CD14-positive monocyte (primary cell): ENCODE measurements around the gene PRRC2B. TPM values are rescaled to one million over a fixed set of nuclear protein-coding genes. Genes with fewer than 3 reads are reported as not detected.

ENCODE experiments used
- DNase-seq, 3 donors: peaks; one replicate each; pipeline ENCODE4 v3.0.0-alpha.2; 2011 to 2022
- H2AFZ ChIP-seq: 2 replicates; pipeline ENCODE4 v1.6.0; 2012; ENCODE audit warnings: mild to moderate bottlenecking, low read depth, low read length, inconsistent platforms; ENCODE audit not compliant: insufficient read depth, poor library complexity, severe bottlenecking
- H3K27ac ChIP-seq, 2 donors: 1 replicate in 1 of 2; 2 replicates in 1 of 2; pipeline ENCODE4 v1.5.1; 2012 to 2013; ENCODE audit warnings: low read length in 2 of 2, control low read depth in 1 of 2, inconsistent platforms in 1 of 2, low read depth in 1 of 2, mild to moderate bottlenecking in 1 of 2
- H3K27me3 ChIP-seq, 2 donors: one replicate each; pipeline versions ENCODE4 v1.6.0 to v1.6.1; 2011 to 2013; ENCODE audit warnings: low read length in 2 of 2; ENCODE audit not compliant: control insufficient read depth in 2 of 2, insufficient read depth in 2 of 2
- H3K36me3 ChIP-seq, 2 donors: replicated peaks in 1 of 2; 1 replicate in 1 of 2; 2 replicates in 1 of 2; pipeline versions ENCODE4 v1.5.1 to v1.6.1; 2012 to 2013; ENCODE audit warnings: low read length in 2 of 2, control low read depth in 1 of 2, inconsistent platforms in 1 of 2, mild to moderate bottlenecking in 1 of 2; ENCODE audit not compliant: insufficient read depth in 2 of 2, control insufficient read depth in 1 of 2
- H3K4me1 ChIP-seq, 2 donors: 1 replicate in 1 of 2; 2 replicates in 1 of 2; pipeline versions ENCODE4 v1.5.1 to v1.6.1; 2012 to 2013; ENCODE audit warnings: low read length in 2 of 2, control low read depth in 1 of 2, inconsistent platforms in 1 of 2, mild to moderate bottlenecking in 1 of 2, moderate library complexity in 1 of 2; ENCODE audit not compliant: insufficient read depth in 2 of 2, control insufficient read depth in 1 of 2
- H3K4me2 ChIP-seq: replicated peaks from 2 replicates; pipeline ENCODE3; 2012; ENCODE audit warnings: low read length, moderate library complexity, mild to moderate bottlenecking; ENCODE audit not compliant: poor library complexity, severe bottlenecking; ENCODE audit errors: extremely low read depth
- H3K4me3 ChIP-seq, 3 experiments: fragments of 200-600 bp in 1 of 3; sonication (generic) in 1 of 3; replicated peaks in 1 of 3; 1 replicate in 2 of 3; 2 replicates in 1 of 3; pipeline ENCODE4 v1.5.1; 2011 to 2013; ENCODE audit warnings: low read length in 3 of 3, mild to moderate bottlenecking in 3 of 3, control low read depth in 2 of 3, low read depth in 2 of 3, inconsistent platforms in 1 of 3, moderate library complexity in 1 of 3
- H3K79me2 ChIP-seq: 2 replicates; pipeline ENCODE4 v1.6.0; 2012; ENCODE audit warnings: mild to moderate bottlenecking, control low read depth, inconsistent platforms, low read length, moderate library complexity; ENCODE audit not compliant: insufficient read depth
- H3K9ac ChIP-seq: 2 replicates; pipeline ENCODE4 v1.6.0; 2017; ENCODE audit warnings: low read length, mild to moderate bottlenecking; ENCODE audit not compliant: insufficient read depth, poor library complexity, severe bottlenecking
- H3K9me3 ChIP-seq, 2 donors: replicated peaks in 1 of 2; 1 replicate in 1 of 2; 2 replicates in 1 of 2; pipeline versions ENCODE4 v1.5.1 to v1.6.1; 2012 to 2013; ENCODE audit warnings: low read length in 2 of 2, control low read depth in 1 of 2; ENCODE audit not compliant: control insufficient read depth in 1 of 2, insufficient read depth in 1 of 2
- H4K20me1 ChIP-seq: 2 replicates; pipeline ENCODE4 v1.6.0; 2012; ENCODE audit warnings: mild to moderate bottlenecking, low read length, control low read depth, moderate library complexity; ENCODE audit not compliant: insufficient read depth
- H3K27ac Mint-ChIP-seq, 7 donors: one replicate each; pipeline ENCODE4 v1.8.0; 2020; ENCODE audit warnings: mild to moderate bottlenecking in 7 of 7, mixed read lengths in 7 of 7, moderate library complexity in 6 of 7, inconsistent platforms in 2 of 7
- H3K27me3 Mint-ChIP-seq, 3 donors: one replicate each; pipeline ENCODE4 v1.8.0; 2021 to 2022; ENCODE audit warnings: low read depth in 3 of 3, mild to moderate bottlenecking in 3 of 3, mixed read lengths in 3 of 3, moderate library complexity in 3 of 3, inconsistent platforms in 1 of 3
- H3K36me3 Mint-ChIP-seq, 2 donors: one replicate each; pipeline ENCODE4 v1.8.0; 2020; ENCODE audit warnings: mixed read lengths in 2 of 2, inconsistent platforms in 1 of 2, mild to moderate bottlenecking in 1 of 2
- H3K4me1 Mint-ChIP-seq: one replicate; pipeline ENCODE4 v1.8.0; 2020; ENCODE audit warnings: mild to moderate bottlenecking, mixed read lengths
- H3K4me3 Mint-ChIP-seq, 2 donors: one replicate each; pipeline ENCODE4 v1.8.0; 2020; ENCODE audit warnings: mild to moderate bottlenecking in 2 of 2, mixed read lengths in 2 of 2, moderate library complexity in 1 of 2
- H3K9me3 Mint-ChIP-seq, 7 donors: one replicate each; pipeline ENCODE4 v1.8.0; 2020 to 2022; ENCODE audit warnings: mixed read lengths in 7 of 7, mild to moderate bottlenecking in 6 of 7, moderate library complexity in 6 of 7, inconsistent platforms in 2 of 7
- CTCF ChIP-seq: fragments of 200-600 bp; IDR thresholded peaks from one replicate; pipeline ENCODE4 v1.8.0; 2022; ENCODE audit warnings: antibody characterized with exemption, mild to moderate bottlenecking
- WGBS: methylation state at CpG from one replicate; pipeline ENCODE4 v1.1.5; 2013; ENCODE audit warnings: missing lambda C conversion rate; ENCODE audit not compliant: insufficient coverage; 5-methylcytosine and 5-hydroxymethylcytosine counted together
- intact Hi-C, 2 donors: fragments of 100-400 bp; cut with micrococcal nuclease; formaldehyde crosslinking; loops; one replicate each; pipeline versions ENCODE4 v1.15.0 to v1.15.1; 2023
- polyA plus RNA-seq, 3 donors: library from polyadenylated mRNA; depleted of rRNA in 1 of 3; unstranded in 2 of 3; stranded (reverse) in 1 of 3; fragments of 300-500 nt in 2 of 3; fragments of >200 nt in 1 of 3; fragmentation: Illumina TruSeq in 2 of 3; gene quantifications; 1 replicate in 2 of 3; 2 replicates in 1 of 3; pipeline ENCODE4 v1.2.3, GENCODE V29; 2012 to 2021

The PRRC2B gene
- polyA plus RNA-seq, 3 donors, result 2.8 to 36.2 (median 8.6) TPM

GRCh38 chr9:131543141-131543540 lies 149.3 kb downstream of the PRRC2B start:
- Histone ChIP-seq H3K4me2 (no peak overlapping the region), H3K4me1 (no peaks in the 10 kb centered on the region), H4K20me1 (no peaks in the 10 kb centered on the region), H3K9me3 (peaks cover 39 to 45% of the 10 kb centered on the region in 2 donors), H3K4me3 (no peak overlapping the region), H3K27me3 (peaks cover 27 to 51% of the 10 kb centered on the region in 2 donors), H3K27ac (no peak overlapping the region), H3K9ac (no peak overlapping the region), H2AFZ (no peak overlapping the region), H3K79me2 (no peaks in the 10 kb centered on the region), H3K36me3 (no peaks in the 10 kb centered on the region)
- peaks cover 52 to 59% (median 54%) of the 10 kb centered on the region in 3 donors for H3K27me3 Mint-ChIP-seq
- DNase-seq, result no peak
- TF ChIP-seq CTCF, result no peak
- intact Hi-C loops, result no loop called here
- H3K36me3 Mint-ChIP-seq, result peaks cover 10 to 16% of the 10 kb centered on the region in 2 donors
- H3K9me3 Mint-ChIP-seq, result peaks cover 13 to 55% (median 44%) of the 10 kb centered on the region in 7 donors
- H3K4me3 Mint-ChIP-seq, result peak overlapping the region in 1 of 2 donors; percentile 46
- H3K4me1 Mint-ChIP-seq, result peaks cover 6% of the 10 kb centered on the region
- no peak overlapping the region for H3K27ac Mint-ChIP-seq
- no CpG with 5 or more reads among the region's 6 CpGs for WGBS

GRCh38 chr9:131545003-131545785 lies 151.3 kb downstream of the PRRC2B start, which contains the start of gene PRRT1B:
Gene PRRT1B (plus strand): TSS chr9:131545523. CDS start chr9:131545616, 93 bp downstream.
- Histone ChIP-seq H3K27me3 (peaks cover 30 to 55% of the 10 kb centered on the region in 2 donors), H3K9ac (no peak within 1 kb of the TSS), H3K36me3 (no peaks in the 10 kb centered on the region), H3K4me2 (no peak within 1 kb of the TSS), H3K79me2 (no peaks in the 10 kb centered on the region), H2AFZ (no peak within 1 kb of the TSS), H3K4me1 (no peaks in the 10 kb centered on the region), H3K4me3 (no peak within 1 kb of the TSS), H3K27ac (no peak within 1 kb of the TSS), H3K9me3 (peaks cover 39 to 45% of the 10 kb centered on the region in 2 donors), H4K20me1 (no peaks in the 10 kb centered on the region)
- WGBS, result 31% methylated on average over 46 of the region's 50 CpGs
- Mint-ChIP-seq H3K9me3 (peaks cover 15 to 63% (median 50%) of the 10 kb centered on the region in 7 donors), H3K27ac (no peak within 1 kb of the TSS), H3K36me3 (peaks cover 10 to 16% of the 10 kb centered on the region in 2 donors), H3K4me1 (peaks cover 6% of the 10 kb centered on the region), H3K4me3 (peak within 1 kb of the TSS in 1 of 2 donors; percentile 85), H3K27me3 (peaks cover 67 to 77% (median 68%) of the 10 kb centered on the region in 3 donors)
- no peak for DNase-seq
- TF ChIP-seq CTCF, result no peak
- intact Hi-C loops, result no loop called here
